WTC11 (cell line): Measurements from ENCODE around the gene ATP8B3. TPM values are rescaled to one million over a fixed set of nuclear protein-coding genes. Genes with fewer than 3 reads are reported as not detected.

ENCODE experiments used
- ATAC-seq: fragments of 200-7000 bp; cut with Tn5 transposase; 2 replicates; pipeline ENCODE4 v1.10.0; 2021; ENCODE audit warnings: mild to moderate bottlenecking, moderate library complexity
- CTCF ChIA-PET: fragments of 300-600 bp; sonication (Branson Sonifier 250); formaldehyde crosslinking; loops from one replicate; lab custom pipeline; 2021; ENCODE audit warnings: antibody characterized with exemption; lab: Charles Lee
- POLR2A ChIA-PET: fragments of 350-600 bp; sonication (Branson Sonifier 250); formaldehyde crosslinking; loops from one replicate; lab custom pipeline; 2021; ENCODE audit warnings: antibody characterized with exemption; lab: Charles Lee
- DNase-seq: peaks from one replicate; pipeline ENCODE4 v3.0.0; 2021; ENCODE audit warnings: low spot score
- H3K27ac Mint-ChIP-seq: 2 replicates; pipeline ENCODE4 v1.8.0; 2021; ENCODE audit warnings: mixed read lengths
- H3K27me3 Mint-ChIP-seq: 2 replicates; pipeline ENCODE4 v1.8.0; 2021; ENCODE audit warnings: low read depth, mild to moderate bottlenecking, moderate library complexity, mixed read lengths
- H3K36me3 Mint-ChIP-seq: 2 replicates; pipeline ENCODE4 v1.8.0; 2021; ENCODE audit warnings: mixed read lengths
- H3K4me1 Mint-ChIP-seq: 2 replicates; pipeline ENCODE4 v1.8.0; 2022; ENCODE audit warnings: mixed read lengths
- H3K4me3 Mint-ChIP-seq: 2 replicates; pipeline ENCODE4 v1.8.0; 2021; ENCODE audit warnings: mild to moderate bottlenecking, moderate library complexity, mixed read lengths
- H3K9me3 Mint-ChIP-seq: 2 replicates; pipeline ENCODE4 v1.8.0; 2021; ENCODE audit warnings: mixed read lengths
- CREB1 ChIP-seq: sonication (generic); formaldehyde crosslinking; IDR thresholded peaks from 2 replicates; pipeline ENCODE4 v1.8.0; 2023; ENCODE audit warnings: mild to moderate bottlenecking, missing genetic modification reagents
- FOXK1 ChIP-seq: sonication (generic); formaldehyde crosslinking; IDR thresholded peaks from 2 replicates; pipeline ENCODE4 v1.8.0; 2022; ENCODE audit warnings: mild to moderate bottlenecking, moderate library complexity, missing genetic modification reagents
- NR2C2 ChIP-seq: sonication (generic); formaldehyde crosslinking; IDR thresholded peaks from 2 replicates; pipeline ENCODE4 v1.8.0; 2022; ENCODE audit warnings: mild to moderate bottlenecking, missing genetic modification reagents
- RELA ChIP-seq: sonication (generic); formaldehyde crosslinking; IDR thresholded peaks from 2 replicates; pipeline ENCODE4 v1.8.1; 2022; ENCODE audit warnings: missing genetic modification reagents, mild to moderate bottlenecking, borderline replicate concordance
- RORB ChIP-seq: fragments of 250-450 bp; sonication (Bioruptor Pico); IDR thresholded peaks from 2 replicates; pipeline ENCODE4 v1.9.0; 2021; ENCODE audit warnings: mild to moderate bottlenecking
- SP1 ChIP-seq: sonication (generic); formaldehyde crosslinking; conservative IDR thresholded peaks from 2 replicates; pipeline ENCODE4 v1.8.1; 2022; ENCODE audit warnings: missing genetic modification reagents
- TCF7 ChIP-seq: sonication (generic); formaldehyde crosslinking; IDR thresholded peaks from 2 replicates; pipeline ENCODE4 v1.8.0; 2022; ENCODE audit warnings: mild to moderate bottlenecking, low read depth, missing genetic modification reagents, moderate library complexity
- TEAD1 ChIP-seq: sonication (generic); formaldehyde crosslinking; IDR thresholded peaks from 2 replicates; pipeline ENCODE4 v1.8.0; 2022; ENCODE audit warnings: mild to moderate bottlenecking, missing genetic modification reagents
- ZNF671 ChIP-seq: fragments of 250-450 bp; sonication (Bioruptor Pico); IDR thresholded peaks from 2 replicates; pipeline ENCODE4 v1.8.0; 2021; ENCODE audit warnings: mild to moderate bottlenecking
- total RNA-seq: library from RNA; stranded (reverse); gene quantifications from 3 replicates; pipeline ENCODE4 v1.2.3, GENCODE V29; 2021
- TF ChIP-seq, protein P1 (sequence below): fragments of 250-450 bp; sonication (Bioruptor Pico); IDR thresholded peaks from 2 replicates; pipeline ENCODE4 v1.9.0; 2021; ENCODE audit warnings: moderate library complexity, mild to moderate bottlenecking, inconsistent platforms, borderline replicate concordance
- TF ChIP-seq, protein P2 (sequence below): sonication (generic); formaldehyde crosslinking; IDR thresholded peaks from 2 replicates; pipeline ENCODE4 v1.8.0; 2022; ENCODE audit warnings: mild to moderate bottlenecking, missing genetic modification reagents
- TF ChIP-seq, protein P3 (sequence below): sonication (generic); formaldehyde crosslinking; IDR thresholded peaks from 2 replicates; pipeline ENCODE4 v1.8.1; 2023; ENCODE audit warnings: mild to moderate bottlenecking, missing genetic modification reagents, moderate library complexity
- TF ChIP-seq, protein P4 (sequence below): fragments of 250-450 bp; sonication (Bioruptor Pico); conservative IDR thresholded peaks from 2 replicates; pipeline ENCODE4 v1.9.0; 2021; ENCODE audit warnings: mild to moderate bottlenecking
- TF ChIP-seq, protein P5 (sequence below): fragments of 250-450 bp; sonication (Bioruptor Pico); IDR thresholded peaks from 2 replicates; pipeline ENCODE4 v1.9.0; 2021; ENCODE audit warnings: mild to moderate bottlenecking, borderline replicate concordance
- TF ChIP-seq, protein P6 (sequence below): sonication (generic); formaldehyde crosslinking; IDR thresholded peaks from 2 replicates; pipeline ENCODE4 v1.8.1; 2023; ENCODE audit warnings: mild to moderate bottlenecking, missing genetic modification reagents
- TF ChIP-seq, protein P7 (sequence below): sonication (generic); formaldehyde crosslinking; IDR thresholded peaks from 2 replicates; pipeline ENCODE4 v1.8.1; 2022; ENCODE audit warnings: mild to moderate bottlenecking, moderate library complexity, missing genetic modification reagents
- TF ChIP-seq, protein P8 (sequence below): sonication (generic); formaldehyde crosslinking; IDR thresholded peaks from 2 replicates; pipeline ENCODE4 v1.8.0; 2023; ENCODE audit warnings: missing genetic modification reagents

Gene ATP8B3
- total RNA-seq, 1 experiment from 2014 or later, result 5.5 TPM

DNA sequence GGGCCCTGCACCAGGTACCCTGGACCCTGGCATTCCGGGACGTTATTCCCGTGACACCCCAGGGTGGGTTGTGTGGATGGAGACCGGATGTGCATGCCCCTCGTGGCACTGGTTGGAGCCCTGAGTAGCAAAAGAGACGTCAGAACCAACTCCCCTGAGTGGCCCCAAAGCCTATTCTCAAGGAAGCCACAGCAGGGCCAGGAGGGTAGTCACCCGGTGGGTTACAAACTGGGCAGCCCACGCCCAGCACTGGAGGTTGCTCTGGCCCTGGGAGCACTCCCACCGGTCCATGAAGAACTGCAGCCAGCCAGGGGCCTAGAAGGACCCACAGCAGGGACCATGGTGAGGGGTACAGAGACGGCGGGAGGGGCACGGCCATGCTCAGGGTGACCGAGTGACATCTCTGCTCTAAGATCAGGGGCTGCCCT is 43.8 kb upstream of the ATP8B3 start:
- CTCF ChIA-PET, result interaction anchor here (1.0 to 8.2 kb wide), 11 partner anchors 9 to 1906 kb away, joined by 4 to 70 read pairs (median 7); no protein-coding TSS in a partner anchor
- H3K27ac Mint-ChIP-seq, result no peak overlapping the region
- peak overlapping the region; percentile 47; the same call in 1 of the 2 replicates for H3K4me3 Mint-ChIP-seq
- peaks cover 47% of the 10 kb centered on the region for H3K4me1 Mint-ChIP-seq
- H3K36me3 Mint-ChIP-seq, result no peaks in the 10 kb centered on the region
- no peak for DNase-seq
- TF ChIP-seq, protein P1, sequence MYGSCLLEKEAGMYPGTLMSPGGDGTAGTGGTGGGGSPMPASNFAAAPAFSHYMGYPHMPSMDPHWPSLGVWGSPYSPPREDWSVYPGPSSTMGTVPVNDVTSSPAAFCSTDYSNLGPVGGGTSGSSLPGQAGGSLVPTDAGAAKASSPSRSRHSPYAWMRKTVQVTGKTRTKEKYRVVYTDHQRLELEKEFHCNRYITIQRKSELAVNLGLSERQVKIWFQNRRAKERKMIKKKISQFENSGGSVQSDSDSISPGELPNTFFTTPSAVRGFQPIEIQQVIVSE, result no peak
- no peak for TF ChIP-seq ZNF671
- TF ChIP-seq, protein P2, sequence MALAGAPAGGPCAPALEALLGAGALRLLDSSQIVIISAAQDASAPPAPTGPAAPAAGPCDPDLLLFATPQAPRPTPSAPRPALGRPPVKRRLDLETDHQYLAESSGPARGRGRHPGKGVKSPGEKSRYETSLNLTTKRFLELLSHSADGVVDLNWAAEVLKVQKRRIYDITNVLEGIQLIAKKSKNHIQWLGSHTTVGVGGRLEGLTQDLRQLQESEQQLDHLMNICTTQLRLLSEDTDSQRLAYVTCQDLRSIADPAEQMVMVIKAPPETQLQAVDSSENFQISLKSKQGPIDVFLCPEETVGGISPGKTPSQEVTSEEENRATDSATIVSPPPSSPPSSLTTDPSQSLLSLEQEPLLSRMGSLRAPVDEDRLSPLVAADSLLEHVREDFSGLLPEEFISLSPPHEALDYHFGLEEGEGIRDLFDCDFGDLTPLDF (CRISPR knock-in tag), result no peak
- TF ChIP-seq FOXK1 (CRISPR knock-in tag), result no peak
- TF ChIP-seq NR2C2 (CRISPR knock-in tag), result no peak
- no peak for TF ChIP-seq CREB1 (CRISPR knock-in tag)
- TF ChIP-seq, protein P3, sequence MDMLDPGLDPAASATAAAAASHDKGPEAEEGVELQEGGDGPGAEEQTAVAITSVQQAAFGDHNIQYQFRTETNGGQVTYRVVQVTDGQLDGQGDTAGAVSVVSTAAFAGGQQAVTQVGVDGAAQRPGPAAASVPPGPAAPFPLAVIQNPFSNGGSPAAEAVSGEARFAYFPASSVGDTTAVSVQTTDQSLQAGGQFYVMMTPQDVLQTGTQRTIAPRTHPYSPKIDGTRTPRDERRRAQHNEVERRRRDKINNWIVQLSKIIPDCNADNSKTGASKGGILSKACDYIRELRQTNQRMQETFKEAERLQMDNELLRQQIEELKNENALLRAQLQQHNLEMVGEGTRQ (CRISPR knock-in tag), result no peak
- TF ChIP-seq TCF7 (CRISPR knock-in tag), result no peak
- TF ChIP-seq, protein P4, sequence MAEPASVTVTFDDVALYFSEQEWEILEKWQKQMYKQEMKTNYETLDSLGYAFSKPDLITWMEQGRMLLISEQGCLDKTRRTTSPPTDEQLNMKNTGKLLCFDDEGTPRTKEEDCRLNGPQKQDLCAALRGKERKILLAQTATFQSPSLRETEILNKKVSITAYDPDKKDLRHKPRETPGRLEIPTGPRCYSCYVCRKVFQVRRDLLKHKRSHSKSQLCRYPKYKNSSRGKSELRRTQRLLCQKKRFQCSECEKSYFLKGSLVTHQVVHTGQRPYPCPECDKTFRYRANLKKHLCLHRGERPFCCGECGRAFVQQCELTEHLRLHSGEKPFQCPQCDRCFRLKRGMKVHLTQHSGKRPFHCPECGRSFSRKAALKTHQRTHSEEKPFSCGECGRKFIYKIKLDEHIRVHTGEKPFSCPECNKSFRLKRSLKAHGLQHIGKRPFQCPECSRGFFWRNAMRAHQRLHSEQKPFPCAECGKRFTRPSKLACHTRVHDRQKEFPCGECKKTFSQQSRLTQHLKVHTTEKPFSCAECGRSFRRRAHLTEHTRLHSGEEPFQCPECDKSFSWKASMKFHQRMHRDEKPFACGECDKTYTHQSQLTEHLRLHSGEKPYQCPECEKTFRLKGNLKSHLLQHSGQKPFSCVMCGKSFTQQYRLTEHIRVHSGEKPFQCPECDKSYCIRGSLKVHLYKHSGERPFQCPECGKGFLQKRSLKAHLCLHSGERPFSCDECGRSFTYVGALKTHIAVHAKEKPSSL (CRISPR knock-in tag), result no peak
- TF ChIP-seq, protein P5, sequence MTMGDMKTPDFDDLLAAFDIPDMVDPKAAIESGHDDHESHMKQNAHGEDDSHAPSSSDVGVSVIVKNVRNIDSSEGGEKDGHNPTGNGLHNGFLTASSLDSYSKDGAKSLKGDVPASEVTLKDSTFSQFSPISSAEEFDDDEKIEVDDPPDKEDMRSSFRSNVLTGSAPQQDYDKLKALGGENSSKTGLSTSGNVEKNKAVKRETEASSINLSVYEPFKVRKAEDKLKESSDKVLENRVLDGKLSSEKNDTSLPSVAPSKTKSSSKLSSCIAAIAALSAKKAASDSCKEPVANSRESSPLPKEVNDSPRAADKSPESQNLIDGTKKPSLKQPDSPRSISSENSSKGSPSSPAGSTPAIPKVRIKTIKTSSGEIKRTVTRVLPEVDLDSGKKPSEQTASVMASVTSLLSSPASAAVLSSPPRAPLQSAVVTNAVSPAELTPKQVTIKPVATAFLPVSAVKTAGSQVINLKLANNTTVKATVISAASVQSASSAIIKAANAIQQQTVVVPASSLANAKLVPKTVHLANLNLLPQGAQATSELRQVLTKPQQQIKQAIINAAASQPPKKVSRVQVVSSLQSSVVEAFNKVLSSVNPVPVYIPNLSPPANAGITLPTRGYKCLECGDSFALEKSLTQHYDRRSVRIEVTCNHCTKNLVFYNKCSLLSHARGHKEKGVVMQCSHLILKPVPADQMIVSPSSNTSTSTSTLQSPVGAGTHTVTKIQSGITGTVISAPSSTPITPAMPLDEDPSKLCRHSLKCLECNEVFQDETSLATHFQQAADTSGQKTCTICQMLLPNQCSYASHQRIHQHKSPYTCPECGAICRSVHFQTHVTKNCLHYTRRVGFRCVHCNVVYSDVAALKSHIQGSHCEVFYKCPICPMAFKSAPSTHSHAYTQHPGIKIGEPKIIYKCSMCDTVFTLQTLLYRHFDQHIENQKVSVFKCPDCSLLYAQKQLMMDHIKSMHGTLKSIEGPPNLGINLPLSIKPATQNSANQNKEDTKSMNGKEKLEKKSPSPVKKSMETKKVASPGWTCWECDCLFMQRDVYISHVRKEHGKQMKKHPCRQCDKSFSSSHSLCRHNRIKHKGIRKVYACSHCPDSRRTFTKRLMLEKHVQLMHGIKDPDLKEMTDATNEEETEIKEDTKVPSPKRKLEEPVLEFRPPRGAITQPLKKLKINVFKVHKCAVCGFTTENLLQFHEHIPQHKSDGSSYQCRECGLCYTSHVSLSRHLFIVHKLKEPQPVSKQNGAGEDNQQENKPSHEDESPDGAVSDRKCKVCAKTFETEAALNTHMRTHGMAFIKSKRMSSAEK (CRISPR knock-in tag), result no peak
- H3K27me3 Mint-ChIP-seq, result no peaks in the 10 kb centered on the region; the same call in none of the 2 replicates
- POLR2A ChIA-PET, result interaction anchor here (1.0 to 1.5 kb wide), 3 partner anchors 9 to 48 kb away, joined by 3 to 6 read pairs (median 4); no protein-coding TSS in a partner anchor
- H3K9me3 Mint-ChIP-seq, result no peaks in the 10 kb centered on the region
- ATAC-seq, result no peak

DNA sequence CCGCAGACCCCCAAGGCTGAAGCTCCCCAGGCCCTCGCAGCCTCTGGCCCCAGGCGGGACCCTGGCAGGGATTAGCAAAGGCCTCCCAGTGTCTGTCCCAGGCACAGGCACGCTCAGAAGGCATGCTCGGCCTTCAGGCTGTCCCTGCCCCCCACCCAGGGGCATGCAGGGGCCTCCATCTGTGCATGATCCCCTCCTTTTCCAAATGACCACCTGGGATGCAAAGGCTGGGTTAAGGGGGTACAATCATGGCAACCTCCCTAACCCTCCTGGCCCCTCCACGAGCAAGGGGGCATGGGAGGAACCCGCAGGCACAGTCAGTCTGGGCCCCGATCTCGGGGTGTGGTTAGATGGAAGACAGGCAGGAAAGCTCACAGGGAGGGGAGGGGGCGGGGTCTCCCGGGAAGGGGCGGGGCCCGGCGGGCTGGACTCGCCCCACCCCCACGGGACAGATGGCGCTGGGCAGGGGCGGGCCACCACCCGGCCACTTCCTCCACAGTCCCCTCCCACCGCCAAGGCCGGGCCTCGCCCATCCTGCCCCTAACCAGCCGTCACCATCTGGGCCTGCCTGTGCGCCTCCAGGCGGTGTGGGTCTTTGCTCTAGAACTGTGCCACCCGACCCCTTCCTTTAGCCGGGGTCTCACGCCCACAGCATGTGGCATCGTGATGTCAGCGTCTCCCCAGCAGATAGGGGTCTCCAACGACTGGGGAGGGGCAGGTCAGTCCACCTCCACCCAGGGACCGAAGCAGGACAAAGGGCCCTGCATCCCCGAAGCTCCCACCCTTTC is 43.2 kb upstream of the ATP8B3 start:
- ChIA-PET POLR2A (interaction anchor here (1.0 to 1.5 kb wide), 3 partner anchors 10 to 49 kb away, joined by 3 to 6 read pairs (median 4); no protein-coding TSS in a partner anchor), CTCF (interaction anchor here (0.6 to 8.2 kb wide), 16 partner anchors 9 to 1907 kb away, joined by 3 to 70 read pairs (median 5); partner anchors contain the start of gene ABHD17A)
- Mint-ChIP-seq H3K4me3 (peak overlapping the region; percentile 63), H3K4me1 (peaks cover 48% of the 10 kb centered on the region), H3K9me3 (no peaks in the 10 kb centered on the region), H3K27ac (peak overlapping the region; percentile 91), H3K36me3 (no peaks in the 10 kb centered on the region), H3K27me3 (no peaks in the 10 kb centered on the region; the same call in 1 of the 2 replicates)
- DNase-seq (peak; percentile 93), ATAC-seq (peak; percentile 80)
- TF ChIP-seq, protein P2 (CRISPR knock-in tag), result no peak
- TF ChIP-seq, protein P6, sequence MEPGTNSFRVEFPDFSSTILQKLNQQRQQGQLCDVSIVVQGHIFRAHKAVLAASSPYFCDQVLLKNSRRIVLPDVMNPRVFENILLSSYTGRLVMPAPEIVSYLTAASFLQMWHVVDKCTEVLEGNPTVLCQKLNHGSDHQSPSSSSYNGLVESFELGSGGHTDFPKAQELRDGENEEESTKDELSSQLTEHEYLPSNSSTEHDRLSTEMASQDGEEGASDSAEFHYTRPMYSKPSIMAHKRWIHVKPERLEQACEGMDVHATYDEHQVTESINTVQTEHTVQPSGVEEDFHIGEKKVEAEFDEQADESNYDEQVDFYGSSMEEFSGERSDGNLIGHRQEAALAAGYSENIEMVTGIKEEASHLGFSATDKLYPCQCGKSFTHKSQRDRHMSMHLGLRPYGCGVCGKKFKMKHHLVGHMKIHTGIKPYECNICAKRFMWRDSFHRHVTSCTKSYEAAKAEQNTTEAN (CRISPR knock-in tag), result no peak
- TF ChIP-seq, protein P7, sequence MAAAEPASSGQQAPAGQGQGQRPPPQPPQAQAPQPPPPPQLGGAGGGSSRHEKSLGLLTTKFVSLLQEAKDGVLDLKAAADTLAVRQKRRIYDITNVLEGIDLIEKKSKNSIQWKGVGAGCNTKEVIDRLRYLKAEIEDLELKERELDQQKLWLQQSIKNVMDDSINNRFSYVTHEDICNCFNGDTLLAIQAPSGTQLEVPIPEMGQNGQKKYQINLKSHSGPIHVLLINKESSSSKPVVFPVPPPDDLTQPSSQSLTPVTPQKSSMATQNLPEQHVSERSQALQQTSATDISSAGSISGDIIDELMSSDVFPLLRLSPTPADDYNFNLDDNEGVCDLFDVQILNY (CRISPR knock-in tag), result no peak
- TF ChIP-seq, protein P8, sequence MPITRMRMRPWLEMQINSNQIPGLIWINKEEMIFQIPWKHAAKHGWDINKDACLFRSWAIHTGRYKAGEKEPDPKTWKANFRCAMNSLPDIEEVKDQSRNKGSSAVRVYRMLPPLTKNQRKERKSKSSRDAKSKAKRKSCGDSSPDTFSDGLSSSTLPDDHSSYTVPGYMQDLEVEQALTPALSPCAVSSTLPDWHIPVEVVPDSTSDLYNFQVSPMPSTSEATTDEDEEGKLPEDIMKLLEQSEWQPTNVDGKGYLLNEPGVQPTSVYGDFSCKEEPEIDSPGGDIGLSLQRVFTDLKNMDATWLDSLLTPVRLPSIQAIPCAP (CRISPR knock-in tag), result no peak
- TF ChIP-seq, protein P3 (CRISPR knock-in tag), result no peak
- TF ChIP-seq RORB (no peak), SP1 (peak; percentile 75), RELA (CRISPR knock-in tag) (no peak), TEAD1 (CRISPR knock-in tag) (no peak)
